ENCODE measurements around the gene IQCK. TPM values are rescaled to one million over a fixed set of nuclear protein-coding genes. Genes with fewer than 3 reads are reported as not detected.

Gene IQCK
- total and polyA plus RNA-seq, 5 experiments from 2014 or later, result 1.7 to 3.1 (median 2.3) TPM

DNA sequence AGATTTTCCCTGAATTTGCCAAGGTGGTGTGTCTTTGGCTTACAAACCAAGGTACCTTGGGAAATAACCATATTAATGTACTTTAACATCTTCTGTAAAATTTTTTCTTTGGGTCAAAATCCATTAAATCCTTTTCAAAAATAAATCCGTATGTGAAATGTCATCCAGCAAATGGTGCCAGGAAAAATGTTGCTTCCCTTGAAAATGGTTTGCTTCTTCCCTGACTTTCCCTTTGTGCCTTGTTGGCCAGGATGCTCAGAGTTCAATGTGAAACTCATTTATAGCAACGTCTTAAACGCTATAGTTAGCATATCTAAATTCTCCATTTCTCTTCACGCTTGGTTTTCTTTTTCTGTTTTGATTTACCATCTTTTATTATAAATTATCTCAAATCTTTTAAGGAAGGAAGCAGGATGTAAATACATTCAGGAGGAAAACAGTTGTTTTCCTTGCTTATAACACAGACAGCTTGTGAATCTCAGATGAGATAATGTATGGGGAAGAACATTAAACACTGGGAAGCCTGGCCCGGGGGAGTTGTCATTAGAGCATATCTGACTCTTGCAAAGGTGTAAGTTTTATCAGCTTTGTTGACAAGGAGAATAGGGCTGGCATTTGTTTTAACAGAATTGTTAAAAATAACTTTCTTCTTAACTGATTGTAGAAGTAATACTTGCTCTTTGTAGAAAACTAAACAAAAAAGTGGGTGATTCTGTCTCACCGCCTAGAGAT, 124.5 kb downstream of the IQCK start:
- H3K4me1 Mint-ChIP-seq, result no peaks in the 10 kb centered on the region
- no peaks in the 10 kb centered on the region for H3K36me3 Mint-ChIP-seq
- no peak for ATAC-seq
- H3K27me3 Mint-ChIP-seq, result peaks cover 0 to 3% (median 0%) of the 10 kb centered on the region in 5 donors
- peak overlapping the region in 1 of 10 donors; percentile 0 for H3K27ac Mint-ChIP-seq
- no peak for DNase-seq
- POLR2A ChIA-PET, result no interaction called here
- H3K9me3 Mint-ChIP-seq, result no peaks in the 10 kb centered on the region
- H3K4me3 Mint-ChIP-seq, result no peak overlapping the region

DNA sequence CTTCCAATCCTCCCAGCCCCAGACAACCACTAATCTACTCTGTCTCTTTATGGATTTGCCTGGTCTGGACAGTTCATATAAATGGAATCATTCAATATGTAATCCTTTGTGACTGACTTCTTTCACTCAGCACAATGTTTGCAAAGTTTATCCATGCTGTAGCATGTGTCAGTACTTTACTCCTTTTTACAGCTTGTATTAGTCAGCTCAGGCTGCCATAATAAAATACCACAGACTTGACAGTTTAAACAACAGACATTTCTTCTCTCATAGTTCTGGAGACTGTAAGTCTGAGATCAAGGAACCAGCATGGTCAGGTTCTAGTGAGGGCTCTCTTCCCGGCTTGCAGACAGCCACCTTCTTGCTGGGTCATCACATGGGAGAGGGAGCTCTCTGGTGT, 125.3 kb downstream of the IQCK start:
- Mint-ChIP-seq H3K4me3 (no peak overlapping the region), H3K27ac (peak overlapping the region in 1 of 10 donors; percentile 0), H3K36me3 (no peaks in the 10 kb centered on the region), H3K27me3 (peaks cover 0 to 2% (median 0%) of the 10 kb centered on the region in 5 donors), H3K9me3 (no peaks in the 10 kb centered on the region), H3K4me1 (no peaks in the 10 kb centered on the region)
- no peak for DNase-seq
- no peak for ATAC-seq
- POLR2A ChIA-PET, result no interaction called here

- no peak overlapping the region for H3K27ac Mint-ChIP-seq
- H3K27me3 Mint-ChIP-seq, result peaks cover 0 to 10% (median 0%) of the 10 kb centered on the region in 5 donors
- no peaks in the 10 kb centered on the region for H3K9me3 Mint-ChIP-seq
- no peaks in the 10 kb centered on the region for H3K36me3 Mint-ChIP-seq
- POLR2A ChIA-PET, result no interaction called here
- H3K4me1 Mint-ChIP-seq, result no peaks in the 10 kb centered on the region
- H3K4me3 Mint-ChIP-seq, result no peak overlapping the region
- ATAC-seq (no peak), DNase-seq (no peak)
Measured at GRCh38 chr16:19844945-19845641, 127.0 kb downstream of the IQCK start.

- no peak overlapping the region for H3K27ac Mint-ChIP-seq
- peaks cover 0 to 12% (median 2%) of the 10 kb centered on the region in 5 donors for H3K27me3 Mint-ChIP-seq
- H3K4me3 Mint-ChIP-seq, result no peak overlapping the region
- no peaks in the 10 kb centered on the region for H3K36me3 Mint-ChIP-seq
- POLR2A ChIA-PET, result no interaction called here
- DNase-seq (no peak), ATAC-seq (no peak)
- H3K4me1 Mint-ChIP-seq, result no peaks in the 10 kb centered on the region
- H3K9me3 Mint-ChIP-seq, result no peaks in the 10 kb centered on the region
Measured at GRCh38 chr16:19846436-19846835, 128.4 kb downstream of the IQCK start.

- ATAC-seq, result no peak
- Mint-ChIP-seq H3K36me3 (no peaks in the 10 kb centered on the region), H3K9me3 (no peaks in the 10 kb centered on the region), H3K4me1 (no peaks in the 10 kb centered on the region), H3K27me3 (peaks cover 0 to 12% (median 2%) of the 10 kb centered on the region in 5 donors), H3K27ac (no peak overlapping the region), H3K4me3 (no peak overlapping the region)
- DNase-seq, result no peak
- POLR2A ChIA-PET, result no interaction called here
Measured at GRCh38 chr16:19848756-19849155, 130.7 kb downstream of the IQCK start.

DNA sequence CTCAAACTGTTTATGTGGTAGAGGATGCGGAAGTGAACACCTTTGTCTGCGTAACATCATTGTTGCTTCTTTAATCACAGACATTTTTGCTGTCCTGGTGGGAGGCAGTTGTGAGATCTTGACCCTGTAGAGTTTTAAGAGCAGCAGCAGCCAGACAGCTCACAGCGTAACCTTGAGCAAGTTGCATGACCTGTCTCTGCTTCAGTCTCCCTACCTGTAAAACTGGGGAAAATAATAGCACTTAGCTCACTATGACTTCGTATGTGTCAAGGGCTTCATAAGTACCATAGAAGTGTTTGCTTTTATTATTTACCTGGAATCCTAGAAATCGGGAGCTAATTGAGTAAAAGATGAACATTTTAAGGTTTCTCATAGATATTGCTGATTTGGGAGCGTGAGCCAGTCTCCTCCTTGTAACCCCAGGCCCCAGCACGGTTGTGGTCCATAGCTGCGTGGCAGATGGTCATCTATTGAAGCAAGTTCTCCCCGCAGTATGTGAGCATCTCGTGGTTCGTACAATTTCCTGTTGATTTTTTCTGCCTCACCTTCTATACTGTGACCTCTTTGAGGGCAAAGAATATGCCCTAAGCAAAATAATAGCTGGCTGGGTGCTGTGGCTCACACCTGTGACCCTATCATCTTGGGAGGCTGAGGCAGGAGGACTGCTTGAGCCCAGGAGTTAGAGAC, 132.2 kb downstream of the IQCK start:
- no peak overlapping the region for H3K27ac Mint-ChIP-seq
- H3K9me3 Mint-ChIP-seq, result no peaks in the 10 kb centered on the region
- no peak for ATAC-seq
- POLR2A ChIA-PET, result no interaction called here
- no peak for DNase-seq
- no peak overlapping the region for H3K4me3 Mint-ChIP-seq
- H3K36me3 Mint-ChIP-seq, result no peaks in the 10 kb centered on the region
- no peaks in the 10 kb centered on the region for H3K4me1 Mint-ChIP-seq
- peaks cover 0 to 12% (median 2%) of the 10 kb centered on the region in 5 donors for H3K27me3 Mint-ChIP-seq

DNA sequence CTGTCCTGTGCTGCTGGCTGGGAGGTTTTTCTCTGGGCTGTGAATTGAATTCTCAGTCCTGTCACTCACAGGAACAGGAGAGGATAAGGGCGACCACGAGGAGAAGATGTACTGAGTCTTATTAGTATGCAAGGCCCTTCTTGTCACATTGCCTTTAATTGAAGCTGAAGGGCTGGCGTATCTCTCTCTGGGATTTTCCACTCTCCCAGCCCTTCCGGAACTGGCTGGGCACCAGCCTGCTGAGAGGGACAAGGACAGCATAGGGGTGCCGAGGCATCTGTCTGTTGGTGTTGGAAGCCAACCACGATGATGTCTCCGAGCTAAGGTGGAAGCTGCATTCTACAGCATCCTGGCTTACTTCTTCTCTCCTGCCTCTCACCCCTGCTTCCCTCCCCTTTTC, 133.4 kb downstream of the IQCK start:
- DNase-seq, result no peak
- no peaks in the 10 kb centered on the region for H3K36me3 Mint-ChIP-seq

DNA sequence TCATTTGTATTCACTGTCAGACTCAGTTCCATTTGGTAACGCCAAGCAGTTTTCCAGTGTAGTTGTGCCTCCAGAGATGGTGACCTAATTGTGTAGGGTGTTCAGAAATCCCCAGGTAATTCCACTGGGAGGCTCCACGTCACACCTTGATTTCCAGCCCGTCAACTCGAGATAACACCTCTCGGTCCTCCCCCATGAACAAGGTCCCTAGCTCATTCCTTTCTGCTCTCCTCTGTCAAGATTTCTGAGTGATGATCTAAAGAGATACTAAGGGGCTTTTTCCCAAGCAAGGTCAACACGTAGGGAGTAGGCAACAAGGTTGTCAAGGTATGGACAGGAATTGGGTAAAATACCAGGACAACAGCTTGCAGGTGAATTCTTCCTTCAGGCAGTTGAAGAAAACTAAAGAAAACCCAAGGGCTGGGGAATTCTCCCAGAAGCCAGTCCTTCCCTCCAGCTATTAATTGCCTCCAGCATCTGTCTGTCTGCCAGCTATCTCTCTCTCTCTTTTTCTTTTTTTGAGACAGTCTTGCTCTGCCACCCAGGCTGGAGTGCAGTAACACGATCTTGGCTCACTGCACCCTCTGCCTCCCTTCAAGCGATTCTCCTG, 135.2 kb downstream of the IQCK start:
- H3K4me3 Mint-ChIP-seq, result no peak overlapping the region
- no peaks in the 10 kb centered on the region for H3K36me3 Mint-ChIP-seq
- DNase-seq, result no peak
- H3K9me3 Mint-ChIP-seq, result no peaks in the 10 kb centered on the region
- H3K27me3 Mint-ChIP-seq, result peaks cover 0 to 12% (median 1%) of the 10 kb centered on the region in 5 donors
- POLR2A ChIA-PET, result no interaction called here
- ATAC-seq, result no peak
- H3K27ac Mint-ChIP-seq, result no peak overlapping the region
- H3K4me1 Mint-ChIP-seq, result no peaks in the 10 kb centered on the region

More for the DNA sequence above, 133.4 kb downstream of the IQCK start:
- Mint-ChIP-seq H3K27ac (no peak overlapping the region), H3K4me1 (no peaks in the 10 kb centered on the region), H3K27me3 (peaks cover 0 to 12% (median 2%) of the 10 kb centered on the region in 5 donors), H3K9me3 (no peaks in the 10 kb centered on the region), H3K4me3 (no peak overlapping the region)
- ATAC-seq, result no peak
- POLR2A ChIA-PET, result no interaction called here

- Mint-ChIP-seq H3K4me3 (no peak overlapping the region), H3K9me3 (no peaks in the 10 kb centered on the region), H3K27me3 (peaks cover 0 to 12% (median 1%) of the 10 kb centered on the region in 5 donors), H3K27ac (peak overlapping the region in 1 of 10 donors; percentile 31), H3K4me1 (no peaks in the 10 kb centered on the region), H3K36me3 (no peaks in the 10 kb centered on the region)
- ATAC-seq (no peak), DNase-seq (no peak)
- POLR2A ChIA-PET, result no interaction called here
Measured at GRCh38 chr16:19853742-19854542, 135.9 kb downstream of the IQCK start.

- Mint-ChIP-seq H3K27ac (peak overlapping the region in 1 of 10 donors; percentile 31), H3K27me3 (peaks cover 0 to 7% (median 1%) of the 10 kb centered on the region in 5 donors), H3K36me3 (no peaks in the 10 kb centered on the region), H3K4me1 (no peaks in the 10 kb centered on the region), H3K4me3 (no peak overlapping the region), H3K9me3 (no peaks in the 10 kb centered on the region)
- POLR2A ChIA-PET, result no interaction called here
- ATAC-seq (no peak), DNase-seq (no peak)
Measured at GRCh38 chr16:19854543-19854876, 136.4 kb downstream of the IQCK start.

DNA sequence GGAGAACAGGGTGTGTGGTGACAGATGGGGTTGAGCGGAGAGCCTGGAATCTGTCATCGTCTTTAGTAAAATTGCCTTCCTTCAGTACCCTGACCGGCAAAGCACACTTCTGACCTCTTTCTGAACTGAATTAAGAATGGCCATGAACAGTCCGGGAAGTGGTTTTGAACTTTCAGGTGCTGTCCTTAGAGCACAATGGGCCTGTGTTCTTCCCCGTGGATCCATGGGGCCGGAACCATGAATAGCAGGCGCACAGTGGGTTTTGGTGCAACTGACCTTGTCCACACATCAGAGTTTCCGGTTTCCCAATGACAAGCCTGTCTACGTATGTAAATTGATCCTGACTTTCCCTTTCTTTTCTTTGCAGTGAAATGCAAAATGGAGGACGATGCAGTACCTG, 138.0 kb downstream of the IQCK start:
- Mint-ChIP-seq H3K4me3 (no peak overlapping the region), H3K36me3 (no peaks in the 10 kb centered on the region), H3K9me3 (no peaks in the 10 kb centered on the region), H3K27me3 (peaks cover 0 to 3% (median 0%) of the 10 kb centered on the region in 5 donors), H3K4me1 (no peaks in the 10 kb centered on the region), H3K27ac (no peak overlapping the region)
- ATAC-seq, result no peak
- POLR2A ChIA-PET, result no interaction called here
- no peak for DNase-seq

GRCh38 chr16:19857593-19858339, 139.7 kb downstream of the IQCK start:
- H3K4me1 Mint-ChIP-seq, result no peaks in the 10 kb centered on the region
- no peak for ATAC-seq
- peaks cover 0 to 1% (median 0%) of the 10 kb centered on the region in 5 donors for H3K27me3 Mint-ChIP-seq
- no peak overlapping the region for H3K27ac Mint-ChIP-seq
- H3K36me3 Mint-ChIP-seq, result no peaks in the 10 kb centered on the region
- no peak overlapping the region for H3K4me3 Mint-ChIP-seq
- no peak for DNase-seq
- POLR2A ChIA-PET, result no interaction called here
- H3K9me3 Mint-ChIP-seq, result no peaks in the 10 kb centered on the region

Data from naive thymus-derived CD8-positive, alpha-beta T cell (primary cell).